Stimulated activated naive CD4-positive, alpha-beta T cell (primary cell): ENCODE data around the gene SALL3.
"Not testable (repeated sequence)": the region's sequence is repeated elsewhere in the genome, so short reads cannot be mapped to it uniquely, and the experiment has no call there.

ENCODE experiments used
- DNase-seq, 6 experiments: peaks; one replicate each; lab custom pipeline; 2025; lab: John Stamatoyannopoulos, UW

SALL3 gene

DNA sequence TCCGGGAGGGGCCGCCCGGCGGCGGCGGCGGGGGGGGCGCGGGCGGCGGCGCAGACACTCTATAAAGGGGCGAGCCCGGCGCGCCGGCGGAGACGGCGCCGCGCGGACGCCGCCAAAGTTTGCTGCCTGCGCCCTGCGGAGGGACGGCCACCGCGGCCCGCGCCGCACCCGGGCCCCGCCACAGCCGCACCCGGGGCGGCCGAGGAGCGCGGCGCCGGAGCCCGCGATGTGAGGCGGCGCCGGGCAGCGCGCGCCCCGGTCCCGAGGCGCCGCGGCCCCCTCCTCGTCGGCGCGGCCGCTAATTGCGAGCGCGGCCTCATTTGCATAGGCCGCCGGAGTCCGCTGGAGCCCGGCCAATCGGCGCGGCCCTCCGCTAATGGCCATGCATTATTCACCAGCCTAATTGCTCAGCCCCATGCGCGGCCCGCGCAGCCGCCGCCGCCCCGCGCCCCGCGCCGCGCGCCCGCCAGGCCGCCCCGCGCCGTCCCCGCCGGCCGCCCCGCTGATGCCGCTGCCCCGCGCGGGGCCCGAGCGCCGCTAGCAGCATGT, at the start of gene SALL3:
SALL3 (plus strand) TSS at position 89 of the 549 bp plus-strand sequence; CDS start at position 546, 457 bp downstream.
- DNase-seq: no peak

DNA sequence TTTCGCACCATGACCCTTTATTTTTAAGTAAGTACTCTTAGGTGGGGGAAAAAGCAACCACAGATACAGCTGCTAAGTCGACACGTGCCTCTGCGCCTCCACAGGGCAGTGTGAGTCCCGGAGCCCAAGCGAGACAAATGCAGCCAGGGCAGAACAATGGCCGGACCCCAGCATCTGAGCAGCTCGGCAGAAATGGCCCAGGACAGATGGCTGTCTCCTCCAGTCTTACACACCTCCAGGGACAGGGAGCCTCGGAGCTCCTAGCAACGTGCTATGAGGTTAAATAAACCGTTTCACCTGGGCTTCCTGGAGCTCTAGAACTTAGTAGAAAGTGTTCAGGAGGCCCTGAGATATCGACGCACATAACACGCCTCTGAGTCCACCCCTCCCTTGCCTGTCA, 47.3 kb upstream of the SALL3 start:
- DNase-seq: no peak

DNA sequence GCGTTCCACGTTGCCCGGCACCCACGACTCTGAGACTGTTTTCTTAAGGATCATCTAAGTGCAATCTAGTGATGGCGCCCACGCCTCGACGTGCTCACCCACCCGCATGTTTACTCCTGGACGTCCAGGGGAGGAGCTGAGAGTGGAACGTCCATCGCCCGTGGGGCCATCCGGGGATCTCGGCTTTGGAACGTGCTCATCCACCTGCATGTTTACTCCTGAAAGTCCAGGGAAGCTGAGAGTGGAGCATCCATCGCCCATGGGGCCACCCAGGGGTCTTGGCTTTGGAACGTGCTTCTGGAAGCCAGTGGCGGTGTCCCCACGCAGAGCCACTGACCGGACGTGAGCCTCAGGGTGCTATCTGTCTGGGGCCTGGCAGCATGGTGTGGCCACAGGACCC, 45.6 kb upstream of the SALL3 start:
- DNase-seq: no peak

DNA sequence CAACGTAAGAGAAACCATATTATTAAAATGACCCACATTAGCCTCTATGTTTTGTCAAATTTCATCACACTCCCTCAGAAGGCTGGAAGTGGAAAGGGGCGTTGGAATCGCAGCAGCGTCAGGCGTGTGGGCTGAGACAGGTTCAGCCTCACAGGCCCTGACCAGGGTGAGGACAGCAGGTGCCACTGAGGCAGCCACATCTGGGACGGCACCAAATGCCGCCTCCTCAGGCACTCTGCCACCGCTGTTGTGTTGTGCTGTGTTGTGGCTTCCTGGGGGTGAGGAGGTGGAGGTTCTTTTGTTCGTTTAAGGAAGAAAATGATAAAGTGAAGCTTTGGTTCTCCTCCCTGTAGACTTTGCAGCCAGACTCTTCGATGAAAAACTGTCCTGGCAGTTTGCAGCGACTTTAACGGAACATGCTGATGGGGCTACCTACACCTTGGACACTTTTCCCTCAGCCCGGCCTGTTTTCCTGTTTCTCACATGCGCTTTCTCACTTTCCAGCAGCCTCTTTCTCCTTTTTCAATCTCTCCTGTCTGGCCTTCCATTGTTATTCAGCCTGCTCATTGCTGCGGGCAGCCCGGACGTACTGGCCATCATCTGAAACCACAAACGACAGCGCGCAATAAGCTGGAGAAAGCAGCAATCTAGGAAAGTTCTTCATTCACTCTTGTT, 44.9 kb upstream of the SALL3 start:
- no peak for DNase-seq

DNA sequence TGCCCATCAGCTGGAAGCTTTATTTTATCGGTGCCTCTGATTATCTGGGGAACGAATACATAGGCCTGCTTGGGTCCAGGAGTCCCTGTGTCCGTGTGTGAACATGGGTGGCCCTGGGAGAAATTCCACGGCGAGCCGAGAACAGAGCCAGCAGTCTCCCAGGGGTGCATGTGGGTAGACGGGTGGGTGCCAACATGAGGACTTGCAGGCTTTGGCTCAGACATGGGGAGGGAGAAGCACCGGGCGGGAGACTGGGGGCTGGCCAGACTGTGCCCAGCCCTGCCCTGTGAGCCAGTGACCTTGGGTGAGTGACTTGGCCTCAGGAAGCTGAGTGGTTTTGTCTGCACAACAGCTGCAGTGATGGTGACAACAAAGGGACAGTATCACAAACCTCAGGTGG, 44.2 kb upstream of the SALL3 start:
- no peak for DNase-seq

DNA sequence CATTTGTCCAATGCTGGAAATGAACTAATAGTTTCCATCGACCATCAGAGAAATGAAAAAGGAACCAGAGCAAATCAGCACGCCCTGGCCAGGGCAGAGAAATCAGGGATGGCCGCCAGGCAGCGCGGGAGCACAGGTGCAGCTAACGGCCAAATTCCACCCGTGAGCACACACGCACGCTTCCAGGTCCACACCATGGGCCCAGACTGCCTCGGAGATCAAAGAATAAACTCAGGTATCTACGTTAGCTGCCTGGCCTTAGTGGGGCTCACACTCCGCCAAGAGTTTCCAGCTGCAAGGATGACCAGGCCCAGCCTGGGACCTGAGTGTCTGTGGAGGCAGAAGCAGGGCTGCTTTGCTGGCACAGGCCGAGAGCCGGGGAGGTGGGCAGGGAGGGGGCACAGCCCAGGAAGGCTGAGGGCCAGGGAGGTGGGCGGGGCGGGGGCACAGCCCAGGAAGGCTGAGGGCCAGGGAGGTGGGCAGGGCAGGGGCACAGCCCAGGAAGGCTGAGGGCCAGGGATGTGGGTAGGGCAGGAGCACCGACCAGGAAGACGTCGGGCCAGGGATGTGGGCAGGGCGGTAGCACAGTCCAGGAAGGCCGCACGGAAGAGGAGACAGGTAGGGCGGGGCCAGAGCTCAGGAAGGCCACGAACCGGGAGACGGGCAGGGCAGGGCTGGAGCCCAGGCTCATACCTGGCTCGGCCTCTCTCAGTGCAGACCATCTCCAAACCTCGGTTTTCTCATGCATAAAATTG, 43.2 kb upstream of the SALL3 start:
- no peak for DNase-seq

DNA sequence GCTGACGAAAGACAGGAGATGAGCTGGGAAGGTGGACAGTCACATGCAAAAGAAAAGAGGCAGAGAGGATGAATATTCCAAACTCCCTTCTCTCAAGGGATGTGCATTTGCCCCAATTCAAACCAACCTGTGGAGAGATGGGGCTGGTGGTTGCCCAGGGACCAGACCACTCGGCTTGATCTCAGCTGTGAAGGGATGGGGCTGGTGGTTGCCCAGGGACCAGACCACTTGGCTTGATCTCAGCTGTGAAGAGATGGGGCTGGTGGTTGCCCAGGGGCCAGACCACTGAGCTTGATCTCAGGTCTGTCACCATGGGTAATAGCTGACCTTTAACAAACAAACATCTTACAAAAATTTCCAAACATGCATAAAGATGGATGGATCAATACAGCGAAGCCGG, 42.5 kb upstream of the SALL3 start:
- DNase-seq: no peak

DNA sequence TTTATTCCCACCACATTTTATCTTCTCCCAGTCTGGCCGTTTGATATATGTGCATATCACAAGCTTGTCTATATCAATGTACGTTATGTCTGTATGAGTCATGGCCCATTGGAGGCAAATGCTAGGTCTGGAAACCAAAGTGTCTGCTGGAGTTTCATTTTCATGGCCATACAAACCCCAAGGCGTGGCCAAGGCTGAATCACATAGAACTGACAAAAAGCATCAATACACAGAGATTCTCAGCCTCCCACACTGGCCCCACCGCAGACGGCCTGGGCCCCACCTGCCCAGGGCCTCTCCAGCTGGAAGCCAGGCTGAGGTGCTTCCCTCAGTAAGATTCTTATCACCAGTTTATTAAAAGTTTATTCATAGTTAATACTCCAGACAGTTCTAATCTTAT, 40.5 kb upstream of the SALL3 start:
- no peak for DNase-seq

DNA sequence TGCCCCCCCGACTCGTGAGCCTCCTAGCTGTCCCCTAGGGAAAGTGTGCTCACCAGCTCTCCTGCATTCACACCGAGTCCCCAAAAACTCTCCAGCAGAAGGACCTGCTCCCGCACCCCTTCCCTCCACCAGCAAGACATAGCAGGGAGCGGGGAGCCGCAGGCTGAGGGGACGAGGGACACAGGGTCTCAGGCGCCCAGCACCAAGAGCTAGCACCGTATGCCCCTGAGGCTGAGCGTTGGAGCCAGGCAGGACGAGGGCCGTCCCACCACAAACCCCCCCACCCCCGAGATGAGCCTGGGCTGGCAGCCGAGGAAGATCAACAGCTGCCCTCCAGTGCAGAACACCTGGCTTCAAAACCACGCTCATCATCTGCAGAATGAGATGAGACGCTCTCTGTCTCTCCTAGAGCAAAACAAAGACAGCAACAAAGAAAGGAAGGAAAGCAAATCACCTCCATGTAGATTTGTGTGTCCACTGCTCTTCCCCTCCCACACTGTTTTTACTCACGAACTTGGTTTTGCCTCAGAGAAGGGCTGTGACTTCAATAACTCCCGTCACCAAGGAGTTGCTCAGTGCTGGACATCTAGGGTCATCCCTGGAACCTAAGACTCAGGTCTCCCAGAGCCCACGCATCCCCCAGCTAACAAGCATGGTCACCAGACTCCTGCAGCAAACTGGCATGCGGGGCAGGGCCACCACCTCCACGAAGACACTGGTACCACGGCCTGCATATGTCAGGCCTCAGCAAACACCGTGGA, 39.7 kb upstream of the SALL3 start:
- no peak for DNase-seq

DNA sequence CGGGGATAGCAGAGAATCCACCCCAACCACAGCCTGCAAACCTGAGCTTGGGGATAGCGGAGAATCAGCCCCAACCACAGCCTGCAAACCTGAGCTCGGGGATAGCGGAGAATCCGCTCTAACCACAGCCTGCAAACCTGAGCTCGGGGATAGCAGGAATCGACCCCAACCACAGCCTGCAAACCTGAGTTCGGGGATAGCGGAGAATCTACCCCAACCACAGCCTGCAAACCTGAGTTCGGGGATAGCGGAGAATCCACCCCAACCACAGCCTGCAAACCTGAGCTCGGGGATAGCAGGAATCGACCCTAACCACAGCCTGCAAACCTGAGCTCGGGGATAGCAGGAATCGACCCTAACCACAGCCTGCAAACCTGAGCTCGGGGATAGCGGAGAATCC, 37.4 kb upstream of the SALL3 start:
- DNase-seq: not testable (repeated sequence)

DNA sequence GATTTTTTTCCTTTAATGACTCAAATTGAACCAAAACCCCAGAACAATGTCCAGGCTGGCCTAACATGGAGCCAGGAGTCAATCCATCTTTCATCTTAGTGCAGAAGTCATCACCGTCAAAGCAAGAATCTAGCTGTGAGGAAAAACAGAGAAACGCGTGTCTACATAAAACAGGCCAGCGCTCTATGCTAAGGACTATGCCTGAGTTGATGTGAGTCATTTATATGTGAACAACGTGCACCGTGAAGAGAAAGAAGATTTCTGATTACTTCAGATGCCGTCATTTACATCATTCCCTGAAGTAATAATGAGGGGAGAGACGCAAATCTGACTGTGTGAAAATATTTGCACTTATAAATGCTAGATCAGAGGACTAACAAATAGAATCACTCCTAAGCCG, 34.0 kb upstream of the SALL3 start:
- DNase-seq: no peak

DNA sequence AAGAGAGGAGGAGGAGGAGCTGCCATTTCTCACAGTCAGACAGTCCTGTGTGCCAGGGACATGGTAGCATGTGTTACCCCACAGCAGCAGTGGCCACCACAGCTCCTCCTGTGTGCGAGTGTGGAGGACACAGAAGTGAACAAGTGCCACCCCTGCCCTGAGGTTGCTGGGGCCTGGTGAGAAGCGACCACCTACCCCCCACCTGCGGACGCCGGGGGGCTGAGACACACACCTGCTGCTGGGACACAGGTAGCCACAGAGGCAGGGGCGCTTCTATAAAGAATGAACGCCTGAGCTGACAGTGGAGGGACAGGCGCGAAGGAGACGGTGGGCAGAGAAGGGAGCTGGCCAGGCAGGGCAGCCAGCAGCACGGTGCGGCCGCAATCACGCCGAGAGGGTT, 32.3 kb upstream of the SALL3 start:
- no peak for DNase-seq

DNA sequence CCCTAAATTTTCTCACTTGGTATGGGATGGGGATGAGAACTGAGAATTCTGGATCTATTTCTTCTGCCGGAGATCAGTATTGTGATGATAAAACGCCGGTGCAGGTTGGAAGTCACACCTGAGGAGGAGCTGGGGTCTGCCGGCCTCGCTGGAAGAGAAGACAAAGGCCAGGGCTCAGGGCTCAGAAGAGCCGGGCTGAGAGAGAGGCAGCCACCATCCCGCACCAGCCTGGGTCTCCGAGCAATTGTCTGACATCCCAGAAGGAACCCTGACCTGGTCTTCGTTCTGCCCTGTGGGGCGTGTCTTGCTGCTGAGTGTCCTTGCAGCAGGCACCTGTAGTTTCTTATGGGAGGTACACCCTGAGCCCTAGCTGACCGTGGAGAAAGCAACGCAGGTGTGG, 31.4 kb upstream of the SALL3 start:
- DNase-seq: no peak

DNA sequence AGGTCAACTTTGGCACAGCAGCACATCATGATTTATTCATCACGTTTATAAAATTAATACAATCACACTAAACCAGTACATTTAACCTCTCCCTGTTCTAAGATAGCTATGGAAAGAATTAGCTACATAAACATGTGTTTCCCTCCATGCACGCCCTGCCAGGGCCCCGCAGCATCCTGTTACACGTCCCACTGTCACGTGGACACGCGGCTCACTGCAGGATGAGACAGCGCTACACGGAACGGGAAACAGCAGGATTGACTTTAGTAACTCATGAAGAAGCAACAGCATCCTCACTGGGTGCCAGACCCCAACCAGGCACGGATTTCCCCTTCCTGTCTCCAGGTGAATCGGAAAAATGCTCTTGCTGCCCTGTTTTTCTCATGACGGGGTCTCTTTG, 30.9 kb upstream of the SALL3 start:
- DNase-seq: no peak

DNA sequence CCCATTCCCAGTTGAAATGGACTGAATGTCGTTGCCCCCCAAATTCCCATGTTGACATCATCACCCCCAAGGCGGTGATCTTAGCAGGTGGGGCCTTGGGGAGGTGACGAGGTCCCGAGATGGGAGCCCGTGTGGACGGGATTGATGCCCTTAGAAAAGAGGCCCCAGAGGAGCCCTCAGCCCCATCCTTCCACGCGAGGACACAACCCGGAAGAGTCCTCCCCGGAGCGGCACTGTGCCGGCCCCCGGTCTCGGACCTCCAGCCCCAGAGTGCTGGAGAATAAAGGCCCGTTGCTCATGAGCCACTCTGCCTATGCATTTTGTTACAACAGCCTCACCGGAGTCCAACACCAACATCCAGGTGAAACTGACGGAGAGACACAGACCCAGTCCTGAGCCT, 30.4 kb upstream of the SALL3 start:
- no peak for DNase-seq

DNA sequence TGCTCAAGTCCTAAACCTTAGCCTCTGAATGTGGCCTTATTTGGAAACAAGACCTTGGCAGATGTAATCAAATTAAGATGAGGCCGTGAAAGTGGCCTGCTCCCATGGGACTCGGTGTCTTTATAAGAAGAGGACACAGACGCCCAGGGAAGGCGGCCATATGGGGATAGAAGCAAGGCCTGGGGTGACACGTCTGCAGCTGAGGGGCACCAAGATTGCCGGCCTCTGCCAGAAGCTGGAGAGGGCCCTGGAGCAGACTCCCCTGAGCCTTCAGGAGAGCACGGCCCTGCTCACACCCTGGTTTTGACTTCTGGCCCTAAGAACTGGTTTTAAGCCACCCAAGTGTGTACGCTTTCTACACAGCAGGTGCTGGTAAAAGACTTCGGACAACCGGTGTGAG, 29.2 kb upstream of the SALL3 start:
- DNase-seq: no peak

DNA sequence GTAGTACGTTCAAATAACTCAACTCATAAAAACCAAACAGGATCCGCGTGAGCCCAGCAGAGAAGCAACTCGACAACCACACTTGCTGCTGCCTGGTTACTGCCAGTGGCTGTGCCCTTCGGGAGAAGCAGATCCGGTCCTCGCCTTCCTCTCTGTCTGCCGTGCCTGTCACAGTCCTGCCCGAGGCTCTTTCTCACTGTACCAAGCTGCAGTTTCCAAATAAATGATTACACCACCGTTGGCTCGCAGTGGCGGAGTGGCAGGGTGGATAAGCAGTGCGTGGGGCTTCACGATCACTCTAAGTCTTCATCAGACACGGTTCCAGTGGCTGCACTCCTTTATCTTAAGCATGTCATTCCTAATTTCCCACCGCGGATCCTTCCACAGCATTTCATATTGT, 26.1 kb upstream of the SALL3 start:
- DNase-seq: no peak

DNA sequence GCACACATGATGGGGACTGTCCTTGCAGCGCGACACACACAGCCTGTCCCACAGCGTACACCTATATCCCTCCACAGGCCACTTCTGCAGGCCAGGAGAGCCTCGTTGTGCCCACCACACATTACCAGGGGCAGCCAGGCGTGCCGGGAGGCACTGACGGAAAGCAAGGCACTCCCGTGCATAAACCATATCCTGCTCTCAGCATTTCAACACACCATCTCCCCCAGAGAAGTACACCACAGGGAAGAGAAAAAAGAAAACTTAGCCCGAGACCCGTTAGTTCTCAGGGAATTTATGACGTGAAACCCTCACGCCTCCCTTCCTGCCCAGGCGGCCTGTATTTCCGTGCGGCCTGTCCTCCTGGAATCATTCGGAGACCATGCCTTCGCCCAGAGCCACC, 24.6 kb upstream of the SALL3 start:
- DNase-seq: no peak

DNA sequence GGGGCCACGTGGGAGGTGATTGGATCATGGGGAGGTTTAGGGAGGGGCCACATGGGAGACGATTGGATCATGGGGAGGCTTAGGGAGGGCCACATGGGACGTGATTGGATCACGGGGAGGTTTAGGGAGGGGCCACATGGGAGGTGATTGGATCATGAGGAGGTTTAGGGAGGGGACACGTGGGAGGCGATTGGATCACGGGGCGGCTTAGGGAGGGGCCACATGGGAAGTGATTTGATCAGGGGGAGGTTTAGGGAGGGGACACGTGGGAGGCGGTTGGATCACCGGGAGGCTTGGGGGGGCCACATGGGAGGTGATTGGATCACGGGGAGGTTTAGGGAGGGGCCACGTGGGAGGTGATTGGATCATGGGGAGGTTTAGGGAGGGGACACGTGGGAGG, 22.5 kb upstream of the SALL3 start:
- DNase-seq: no peak

DNA sequence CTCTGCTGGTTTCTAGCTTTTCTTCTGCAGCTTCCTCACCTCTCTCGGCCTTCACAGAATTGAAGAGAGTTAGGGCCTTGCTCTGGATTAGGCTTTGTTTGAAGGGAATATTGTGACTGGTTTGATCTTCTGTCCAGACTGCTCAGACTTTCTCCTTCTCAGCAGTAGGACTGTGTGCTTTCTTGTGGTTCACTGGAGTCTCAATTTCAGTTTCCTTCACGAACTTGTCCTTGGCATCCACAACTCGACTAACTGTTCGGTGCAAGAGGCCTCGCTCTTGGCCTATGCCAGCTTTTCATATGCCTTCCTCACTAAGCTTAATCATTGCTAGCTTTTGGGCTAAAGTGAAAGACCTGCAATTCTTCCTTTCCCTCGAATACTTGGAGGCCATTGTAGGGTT, 18.9 kb upstream of the SALL3 start:
- no peak for DNase-seq

DNA sequence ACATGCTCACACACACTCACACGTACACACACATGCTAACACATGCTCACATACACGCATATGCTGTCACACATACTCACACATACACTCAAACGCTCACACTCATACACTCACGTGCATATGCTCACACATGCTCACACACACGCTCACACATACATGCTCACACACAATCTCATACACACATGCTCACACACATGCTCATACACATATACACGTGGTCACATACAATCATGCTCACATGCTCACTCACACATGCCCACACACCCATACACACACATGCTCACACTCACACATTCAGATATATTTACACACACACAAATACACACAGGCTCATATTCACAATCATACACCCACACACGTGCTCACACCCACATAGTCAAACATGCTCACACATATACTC, 17.5 kb upstream of the SALL3 start:
- no peak for DNase-seq

DNA sequence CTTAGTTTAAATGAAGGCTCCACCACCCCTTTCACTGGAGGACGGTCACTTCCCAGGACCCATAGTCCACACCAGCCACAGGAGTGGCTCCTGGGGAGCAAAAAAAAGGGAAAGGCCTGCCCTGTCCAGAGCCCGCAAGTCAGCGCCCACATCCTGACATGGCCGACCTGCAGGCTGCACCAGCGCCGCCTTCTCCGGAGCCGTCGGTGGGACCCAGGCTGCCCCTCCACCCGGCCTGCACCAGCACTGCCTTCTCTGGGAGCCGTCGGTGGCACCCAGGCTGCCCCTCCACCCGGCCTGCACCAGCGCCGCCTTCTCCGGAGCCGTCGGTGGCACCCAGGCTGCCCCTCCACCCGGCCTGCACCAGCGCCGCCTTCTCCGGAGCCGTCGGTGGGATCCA, 14.9 kb upstream of the SALL3 start:
- not testable (repeated sequence) for DNase-seq

DNA sequence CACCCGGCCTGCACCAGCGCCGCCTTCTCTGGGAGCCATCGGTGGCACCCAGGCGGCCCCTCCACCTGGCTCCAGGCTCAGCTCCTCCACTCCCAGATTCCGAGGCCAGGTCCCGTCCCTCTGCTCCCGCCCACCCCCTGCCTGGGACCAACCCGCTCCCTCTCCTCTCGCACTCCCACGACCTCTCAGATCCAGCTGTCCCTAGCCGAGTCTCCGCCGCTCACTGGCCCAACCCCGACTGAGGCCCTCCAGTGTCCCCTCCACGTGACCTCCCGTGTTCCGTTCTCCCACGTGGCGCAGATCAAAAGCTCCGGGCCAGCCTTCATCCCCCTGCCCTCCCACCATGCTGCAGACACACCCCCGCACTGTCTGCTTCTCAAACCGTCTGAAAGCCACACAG, 14.4 kb upstream of the SALL3 start:
- DNase-seq: no peak
